HG03565 (cell line): ENCODE measurements around the gene AK4.
"Not testable (repeated sequence)": the region's sequence is repeated elsewhere in the genome, so short reads cannot be mapped to it uniquely, and the experiment has no call there.

Experiments used
- ATAC-seq: cut with Tn5 transposase; IDR thresholded peaks from one replicate; pipeline ENCODE4 v1.9.1; 2021; ENCODE audit warnings: mild to moderate bottlenecking, moderate library complexity; ENCODE audit not compliant: unreplicated experiment

Gene AK4

GRCh38 chr1:65210325-65210724, 62.3 kb downstream of the AK4 start:
- ATAC-seq: no peak

- ATAC-seq: no peak
Measured at GRCh38 chr1:65211331-65211730, 63.3 kb downstream of the AK4 start.

- no peak for ATAC-seq
Measured at GRCh38 chr1:65213271-65214023, 65.4 kb downstream of the AK4 start.

GRCh38 chr1:65214340-65215027, 66.5 kb downstream of the AK4 start:
- no peak for ATAC-seq

GRCh38 chr1:65216989-65217388, 69.0 kb downstream of the AK4 start:
- no peak for ATAC-seq

- no peak for ATAC-seq
Measured at GRCh38 chr1:65221638-65222339, 73.8 kb downstream of the AK4 start.

GRCh38 chr1:65222340-65222940, 74.4 kb downstream of the AK4 start:
- no peak for ATAC-seq

GRCh38 chr1:65224681-65225091, 76.7 kb downstream of the AK4 start:
- no peak for ATAC-seq

- ATAC-seq: no peak
Measured at GRCh38 chr1:65225179-65225578, 77.2 kb downstream of the AK4 start.

GRCh38 chr1:65229201-65229600, 81.2 kb downstream of the AK4 start:
- no peak for ATAC-seq

GRCh38 chr1:65229754-65230339, 81.8 kb downstream of the AK4 start:
- no peak for ATAC-seq

- ATAC-seq: peak; percentile 77
Measured at GRCh38 chr1:65230731-65231481, 82.9 kb downstream of the AK4 start.

- ATAC-seq: no peak
Measured at GRCh38 chr1:65231718-65232330, 83.8 kb downstream of the AK4 start.

GRCh38 chr1:65232461-65232990, 84.5 kb downstream of the AK4 start:
- ATAC-seq: no peak

- ATAC-seq: no peak
Measured at GRCh38 chr1:65233782-65234181, 85.8 kb downstream of the AK4 start.

- ATAC-seq: no peak
Measured at GRCh38 chr1:65235867-65236805, 88.1 kb downstream of the AK4 start.

- not testable (repeated sequence) for ATAC-seq
Measured at GRCh38 chr1:65237088-65237487, 89.1 kb downstream of the AK4 start.

GRCh38 chr1:65237503-65237902, 89.5 kb downstream of the AK4 start:
- ATAC-seq: no peak

- no peak for ATAC-seq
Measured at GRCh38 chr1:65238010-65238409, 90.0 kb downstream of the AK4 start.
